ENCODE data around the gene CASQ1. TPM values are rescaled to one million over a fixed set of nuclear protein-coding genes. Genes with fewer than 3 reads are reported as not detected.

The CASQ1 gene
- total RNA-seq, 1 donor from 2014 or later, result not detected

GRCh38 chr1:160228431-160228830, 38.1 kb downstream of the CASQ1 start:
- H3K27me3 ChIP-seq (ENCODE audit: control insufficient read depth, insufficient read depth, low read length), result no peaks in the 10 kb centered on the region
- DNase-seq (ENCODE audit: low read depth), result no peak
- H3K36me3 ChIP-seq (ENCODE audit: control insufficient read depth, insufficient read depth, low read length), result peaks cover 1% of the 10 kb centered on the region
- no peak overlapping the region for H3K4me3 ChIP-seq (ENCODE audit: low read depth, low read length)
- no peak for TF ChIP-seq CTCF (IDR thresholded peaks at IDR 0.05; ENCODE audit: insufficient read depth, low read length, poor library complexity, severe bottlenecking)

- DNase-seq (ENCODE audit: low read depth), result no peak
- no peaks in the 10 kb centered on the region for H3K27me3 ChIP-seq (ENCODE audit: control insufficient read depth, insufficient read depth, low read length)
- no peak for TF ChIP-seq CTCF (IDR thresholded peaks at IDR 0.05; ENCODE audit: insufficient read depth, low read length, poor library complexity, severe bottlenecking)
- no peak overlapping the region for H3K4me3 ChIP-seq (ENCODE audit: low read depth, low read length)
- H3K36me3 ChIP-seq (ENCODE audit: control insufficient read depth, insufficient read depth, low read length), result no peaks in the 10 kb centered on the region
Measured at GRCh38 chr1:160232911-160233310, 42.5 kb downstream of the CASQ1 start.

GRCh38 chr1:160236806-160237205, 46.4 kb downstream of the CASQ1 start:
- no peak overlapping the region for H3K4me3 ChIP-seq (ENCODE audit: low read depth, low read length)
- no peak for TF ChIP-seq CTCF (IDR thresholded peaks at IDR 0.05; ENCODE audit: insufficient read depth, low read length, poor library complexity, severe bottlenecking)
- H3K27me3 ChIP-seq (ENCODE audit: control insufficient read depth, insufficient read depth, low read length), result no peaks in the 10 kb centered on the region
- peaks cover 1% of the 10 kb centered on the region for H3K36me3 ChIP-seq (ENCODE audit: control insufficient read depth, insufficient read depth, low read length)
- no peak for DNase-seq (ENCODE audit: low read depth)

- peaks cover 1% of the 10 kb centered on the region for H3K36me3 ChIP-seq (ENCODE audit: control insufficient read depth, insufficient read depth, low read length)
- no peak overlapping the region for H3K4me3 ChIP-seq (ENCODE audit: low read depth, low read length)
Measured at GRCh38 chr1:160237558-160237957, 47.2 kb downstream of the CASQ1 start.

GRCh38 chr1:160238408-160238807, 48.0 kb downstream of the CASQ1 start:
- no peak overlapping the region for H3K4me3 ChIP-seq (ENCODE audit: low read depth, low read length)
- DNase-seq (ENCODE audit: low read depth), result no peak
- TF ChIP-seq CTCF (IDR thresholded peaks at IDR 0.05; ENCODE audit: insufficient read depth, low read length, poor library complexity, severe bottlenecking), result no peak
- H3K36me3 ChIP-seq (ENCODE audit: control insufficient read depth, insufficient read depth, low read length), result peaks cover 1% of the 10 kb centered on the region
- no peaks in the 10 kb centered on the region for H3K27me3 ChIP-seq (ENCODE audit: control insufficient read depth, insufficient read depth, low read length)

More at GRCh38 chr1:160237558-160237957, 47.2 kb downstream of the CASQ1 start:
- H3K27me3 ChIP-seq (ENCODE audit: control insufficient read depth, insufficient read depth, low read length), result no peaks in the 10 kb centered on the region
- no peak for DNase-seq (ENCODE audit: low read depth)
- no peak for TF ChIP-seq CTCF (IDR thresholded peaks at IDR 0.05; ENCODE audit: insufficient read depth, low read length, poor library complexity, severe bottlenecking)

- peaks cover 1% of the 10 kb centered on the region for H3K36me3 ChIP-seq (ENCODE audit: control insufficient read depth, insufficient read depth, low read length)
- DNase-seq (ENCODE audit: low read depth), result no peak
- no peaks in the 10 kb centered on the region for H3K27me3 ChIP-seq (ENCODE audit: control insufficient read depth, insufficient read depth, low read length)
- TF ChIP-seq CTCF (IDR thresholded peaks at IDR 0.05; ENCODE audit: insufficient read depth, low read length, poor library complexity, severe bottlenecking), result no peak
- no peak overlapping the region for H3K4me3 ChIP-seq (ENCODE audit: low read depth, low read length)
Measured at GRCh38 chr1:160239582-160240299, 49.4 kb downstream of the CASQ1 start.
